ENCODE results near the gene STAU1.
"Not testable (repeated sequence)": the region's sequence is repeated elsewhere in the genome, so short reads cannot be mapped to it uniquely, and the experiment has no call there.

DNA sequence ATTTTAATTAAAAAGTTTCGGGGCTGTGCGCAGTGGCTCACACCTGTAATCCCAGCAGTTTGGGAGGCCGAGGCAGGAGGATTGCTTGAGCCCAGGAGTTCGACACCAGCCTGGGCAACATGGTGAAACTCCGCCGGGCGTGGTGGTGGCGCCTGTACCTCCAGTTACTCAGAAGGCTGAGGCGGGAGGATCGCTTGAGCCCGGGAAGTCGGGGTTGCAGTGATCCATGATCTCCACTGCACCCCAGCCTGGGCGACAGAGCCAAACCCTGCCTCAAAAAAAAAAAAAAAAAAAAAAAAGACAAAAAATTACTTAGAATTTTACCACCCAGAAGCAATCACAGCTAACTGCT, 30.6 kb upstream of the STAU1 start:
- TF ChIP-seq CTCF (optimal IDR thresholded peaks at IDR 0.05 in 1 of 3, IDR thresholded peaks at IDR 0.05 in 1 of 3, conservative IDR thresholded peaks at IDR 0.05 in 1 of 3; ENCODE audit: extremely low read depth in 1 of 3, insufficient read depth in 2 of 3, low read length in 3 of 3); EZH2 (IDR thresholded peaks at IDR 0.05; ENCODE audit: low read length): not testable (repeated sequence)
